Liver (tissue), 9 donors: ENCODE results near the gene PAPOLB. TPM values are rescaled to one million over a fixed set of nuclear protein-coding genes. Genes with fewer than 3 reads are reported as not detected.

Experiments used
- DNase-seq: peaks from one replicate; pipeline ENCODE4 v3.0.0-alpha.2; 2017; ENCODE audit warnings: low spot score
- H3K27ac ChIP-seq, 2 donors: one replicate each; pipeline ENCODE4 v1.7.0; 2013; ENCODE audit warnings: inconsistent platforms in 2 of 2, low read length in 2 of 2, control low read depth in 1 of 2, low read depth in 1 of 2, mild to moderate bottlenecking in 1 of 2
- H3K27me3 ChIP-seq, 4 donors: one replicate each; pipeline versions ENCODE4 v1.6.1 to v1.7.0; 2013; ENCODE audit warnings: low read length in 3 of 4, inconsistent platforms in 1 of 4, mild to moderate bottlenecking in 1 of 4, moderate library complexity in 1 of 4; ENCODE audit not compliant: control insufficient read depth in 4 of 4, insufficient read depth in 4 of 4
- H3K36me3 ChIP-seq, 4 donors: one replicate each; pipeline versions ENCODE4 v1.6.1 to v1.7.0; 2013; ENCODE audit warnings: low read length in 3 of 4, mild to moderate bottlenecking in 3 of 4, low read depth in 1 of 4, moderate library complexity in 1 of 4; ENCODE audit not compliant: control insufficient read depth in 4 of 4, insufficient read depth in 3 of 4
- H3K4me1 ChIP-seq, 4 donors: one replicate each; pipeline versions ENCODE4 v1.6.1 to v1.7.0; 2013; ENCODE audit warnings: low read length in 3 of 4, mild to moderate bottlenecking in 3 of 4, moderate library complexity in 1 of 4; ENCODE audit not compliant: control insufficient read depth in 4 of 4, insufficient read depth in 4 of 4
- H3K4me3 ChIP-seq, 3 donors: one replicate each; pipeline versions ENCODE4 v1.6.1 to v1.7.0; 2013; ENCODE audit warnings: low read length in 3 of 3, control low read depth in 1 of 3, low read depth in 1 of 3, mild to moderate bottlenecking in 1 of 3
- H3K9ac ChIP-seq, 2 donors: one replicate each; pipeline ENCODE4 v1.7.0; 2013; ENCODE audit warnings: low read length in 2 of 2, mild to moderate bottlenecking in 2 of 2, moderate library complexity in 2 of 2, control low read depth in 1 of 2, low read depth in 1 of 2
- H3K9me3 ChIP-seq, 4 donors: one replicate each; pipeline versions ENCODE4 v1.6.1 to v1.7.0; 2013; ENCODE audit warnings: low read length in 3 of 4; ENCODE audit not compliant: control insufficient read depth in 4 of 4
- CTCF ChIP-seq: fragments of 150-350 bp; IDR thresholded peaks from 2 replicates; pipeline ENCODE4 v1.5.1; 2017; ENCODE audit warnings: improper control_type of control experiment, low read depth, low read length; ENCODE audit not compliant: missing input control
- EGR1 ChIP-seq, 2 donors: IDR thresholded peaks; 2 replicates each; pipeline ENCODE4 v1.6.1; 2016 to 2018; ENCODE audit warnings: antibody characterized with exemption in 2 of 2, low read depth in 2 of 2
- FOXA1 ChIP-seq: IDR thresholded peaks from 2 replicates; pipeline ENCODE4 v1.6.1; 2016; ENCODE audit warnings: antibody characterized with exemption
- GABPA ChIP-seq, 2 donors: IDR thresholded peaks in 1 of 2; conservative IDR thresholded peaks in 1 of 2; 2 replicates each; pipeline ENCODE4 v1.6.1; 2016; ENCODE audit warnings: antibody characterized with exemption in 2 of 2, mild to moderate bottlenecking in 1 of 2, moderate library complexity in 1 of 2
- HNF4A ChIP-seq, 2 donors: conservative IDR thresholded peaks; 2 replicates each; pipeline ENCODE4 v1.6.1; 2016; ENCODE audit warnings: antibody characterized with exemption in 2 of 2, mild to moderate bottlenecking in 2 of 2
- HNF4G ChIP-seq: IDR thresholded peaks from 2 replicates; pipeline ENCODE4 v1.6.1; 2016; ENCODE audit warnings: antibody characterized with exemption
- JUND ChIP-seq, 2 donors: IDR thresholded peaks; 2 replicates each; pipeline ENCODE4 v1.6.1; 2016; ENCODE audit warnings: antibody characterized with exemption in 2 of 2
- MAX ChIP-seq: IDR thresholded peaks from 2 replicates; pipeline ENCODE4 v1.6.1; 2016; ENCODE audit warnings: antibody characterized with exemption
- NR2F2 ChIP-seq: IDR thresholded peaks from 2 replicates; pipeline ENCODE4 v1.6.1; 2016; ENCODE audit warnings: antibody characterized with exemption
- RAD21 ChIP-seq, 2 donors: IDR thresholded peaks; 2 replicates each; pipeline ENCODE4 v1.6.1; 2016; ENCODE audit warnings: antibody characterized with exemption in 2 of 2, mild to moderate bottlenecking in 2 of 2
- RXRA ChIP-seq, 2 donors: IDR thresholded peaks; 2 replicates each; pipeline ENCODE4 v1.6.1; 2017 to 2018; ENCODE audit warnings: antibody characterized with exemption in 2 of 2, mild to moderate bottlenecking in 1 of 2
- TAF1 ChIP-seq: conservative IDR thresholded peaks from 2 replicates; pipeline ENCODE4 v1.6.1; 2016; ENCODE audit warnings: antibody characterized with exemption, mild to moderate bottlenecking
- WGBS: extraction: QIAGEN DNeasy Blood & Tissue Kit; methylation state at CpG from one replicate; pipeline ENCODE4 v1.1.7; 2013; 5-methylcytosine and 5-hydroxymethylcytosine counted together
- polyA plus RNA-seq, 2 donors: library from polyadenylated mRNA; stranded (reverse) in 1 of 2; unstranded in 1 of 2; fragments of 200-250 nt in 1 of 2; fragments of >200 nt in 1 of 2; fragmentation: Nextera tagmentation in 1 of 2; extraction: Ambion mirVana in 1 of 2; gene quantifications; one replicate each; pipeline versions ENCODE4 v1.2.1 to v1.2.3, GENCODE V29; 2013 to 2015
- total RNA-seq, 2 donors: library from RNA; depleted of rRNA; stranded (reverse); fragments of >200 nt; gene quantifications; one replicate each; pipeline ENCODE4 v1.2.3, GENCODE V29; 2014
- TF ChIP-seq, protein P1 (sequence below): IDR thresholded peaks from 2 replicates; pipeline ENCODE4 v1.6.1; 2016; ENCODE audit warnings: antibody characterized with exemption
- TF ChIP-seq, protein P2 (sequence below): IDR thresholded peaks from 2 replicates; pipeline ENCODE4 v1.6.1; 2016; ENCODE audit warnings: antibody characterized with exemption
- donor health status: healthy.
- donor health status: healthy.
- donor health status: healthy.
- donor health status: healthy.
- donor health status: healthy.

PAPOLB gene
- total and polyA plus RNA-seq, 4 donors: 0.05 to 0.08 TPM; not detected in 2

DNA sequence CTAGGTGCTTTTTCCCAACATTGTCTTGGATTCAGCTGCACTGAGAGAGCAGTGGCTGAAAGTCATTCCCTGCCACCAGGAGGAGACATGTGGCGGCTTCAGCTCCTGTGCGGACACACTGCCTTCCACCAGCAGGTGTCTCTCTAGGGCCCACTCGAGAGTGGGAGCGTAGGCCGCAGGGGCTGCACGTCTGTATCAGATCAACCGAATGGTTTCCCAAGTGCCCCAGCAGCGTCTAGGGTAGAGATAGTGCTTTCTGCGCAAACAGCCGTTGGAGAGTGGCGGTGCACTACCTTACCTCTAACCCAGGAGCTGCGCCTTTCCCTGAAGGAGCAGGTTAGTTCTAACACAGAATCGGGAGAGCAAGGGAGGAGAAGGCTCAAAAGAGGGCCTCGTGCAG is 31.7 kb downstream of the PAPOLB start:
- Histone ChIP-seq H3K9ac (no peak overlapping the region), H3K27ac (no peak overlapping the region), H3K4me1 (no peaks in the 10 kb centered on the region), H3K4me3 (no peak overlapping the region), H3K36me3 (no peaks in the 10 kb centered on the region), H3K27me3 (no peaks in the 10 kb centered on the region), H3K9me3 (no peaks in the 10 kb centered on the region)
- 47% methylated on average over 14 of the region's 14 CpGs for WGBS
- peak; percentile 70 for DNase-seq
- no peak for TF ChIP-seq EGR1 (IDR thresholded peaks at IDR 0.05; ENCODE audit: low read depth in 2 of 2)
- peak; percentile 83 for TF ChIP-seq CTCF
- peak; percentile 72 to 86 for TF ChIP-seq RAD21 (IDR thresholded peaks at IDR 0.05)

- H3K9me3 ChIP-seq: no peaks in the 10 kb centered on the region
- 86% methylated on average over 17 of the region's 17 CpGs for WGBS
- no peaks in the 10 kb centered on the region for H3K36me3 ChIP-seq
- no peaks in the 10 kb centered on the region for H3K4me1 ChIP-seq
- TF ChIP-seq MAX: no peak
- no peak for TF ChIP-seq TAF1
- TF ChIP-seq, protein P1, sequence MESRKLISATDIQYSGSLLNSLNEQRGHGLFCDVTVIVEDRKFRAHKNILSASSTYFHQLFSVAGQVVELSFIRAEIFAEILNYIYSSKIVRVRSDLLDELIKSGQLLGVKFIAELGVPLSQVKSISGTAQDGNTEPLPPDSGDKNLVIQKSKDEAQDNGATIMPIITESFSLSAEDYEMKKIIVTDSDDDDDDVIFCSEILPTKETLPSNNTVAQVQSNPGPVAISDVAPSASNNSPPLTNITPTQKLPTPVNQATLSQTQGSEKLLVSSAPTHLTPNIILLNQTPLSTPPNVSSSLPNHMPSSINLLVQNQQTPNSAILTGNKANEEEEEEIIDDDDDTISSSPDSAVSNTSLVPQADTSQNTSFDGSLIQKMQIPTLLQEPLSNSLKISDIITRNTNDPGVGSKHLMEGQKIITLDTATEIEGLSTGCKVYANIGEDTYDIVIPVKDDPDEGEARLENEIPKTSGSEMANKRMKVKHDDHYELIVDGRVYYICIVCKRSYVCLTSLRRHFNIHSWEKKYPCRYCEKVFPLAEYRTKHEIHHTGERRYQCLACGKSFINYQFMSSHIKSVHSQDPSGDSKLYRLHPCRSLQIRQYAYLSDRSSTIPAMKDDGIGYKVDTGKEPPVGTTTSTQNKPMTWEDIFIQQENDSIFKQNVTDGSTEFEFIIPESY: no peak
- TF ChIP-seq GABPA (IDR thresholded peaks at IDR 0.05 in 1 of 2, conservative IDR thresholded peaks at IDR 0.05 in 1 of 2): no peak
- no peak for TF ChIP-seq RAD21 (IDR thresholded peaks at IDR 0.05)
- no peak for TF ChIP-seq EGR1 (IDR thresholded peaks at IDR 0.05; ENCODE audit: low read depth in 2 of 2)
- TF ChIP-seq, protein P2, sequence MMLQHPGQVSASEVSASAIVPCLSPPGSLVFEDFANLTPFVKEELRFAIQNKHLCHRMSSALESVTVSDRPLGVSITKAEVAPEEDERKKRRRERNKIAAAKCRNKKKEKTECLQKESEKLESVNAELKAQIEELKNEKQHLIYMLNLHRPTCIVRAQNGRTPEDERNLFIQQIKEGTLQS: no peak
- H3K4me3 ChIP-seq: no peak overlapping the region
- H3K27me3 ChIP-seq: no peaks in the 10 kb centered on the region
- no peak for DNase-seq
- no peak overlapping the region for H3K9ac ChIP-seq
- no peak overlapping the region for H3K27ac ChIP-seq
These were observed 33.0 kb downstream of the PAPOLB start for GRCh38 chr7:4828720-4829383.

GRCh38 chr7:4825081-4825480 is 36.7 kb downstream of the PAPOLB start:
- Histone ChIP-seq H3K4me3 (no peak overlapping the region), H3K27me3 (no peaks in the 10 kb centered on the region), H3K4me1 (no peaks in the 10 kb centered on the region), H3K27ac (no peak overlapping the region), H3K9me3 (no peaks in the 10 kb centered on the region), H3K9ac (no peak overlapping the region), H3K36me3 (no peaks in the 10 kb centered on the region)
- TF ChIP-seq HNF4G (no peak), RXRA (IDR thresholded peaks at IDR 0.05) (no peak), GABPA (IDR thresholded peaks at IDR 0.05 in 1 of 2, conservative IDR thresholded peaks at IDR 0.05 in 1 of 2) (no peak), FOXA1 (no peak), TAF1 (no peak), CTCF (no peak), NR2F2 (no peak), HNF4A (conservative IDR thresholded peaks at IDR 0.05) (no peak), JUND (IDR thresholded peaks at IDR 0.05) (no peak), EGR1 (IDR thresholded peaks at IDR 0.05; ENCODE audit: low read depth in 2 of 2) (no peak)
- TF ChIP-seq, protein P1: no peak
- no peak for DNase-seq
- WGBS: 91% methylated on average over 15 of the region's 15 CpGs
